ENCODE measurements around the gene CALCR.

The CALCR gene

DNA sequence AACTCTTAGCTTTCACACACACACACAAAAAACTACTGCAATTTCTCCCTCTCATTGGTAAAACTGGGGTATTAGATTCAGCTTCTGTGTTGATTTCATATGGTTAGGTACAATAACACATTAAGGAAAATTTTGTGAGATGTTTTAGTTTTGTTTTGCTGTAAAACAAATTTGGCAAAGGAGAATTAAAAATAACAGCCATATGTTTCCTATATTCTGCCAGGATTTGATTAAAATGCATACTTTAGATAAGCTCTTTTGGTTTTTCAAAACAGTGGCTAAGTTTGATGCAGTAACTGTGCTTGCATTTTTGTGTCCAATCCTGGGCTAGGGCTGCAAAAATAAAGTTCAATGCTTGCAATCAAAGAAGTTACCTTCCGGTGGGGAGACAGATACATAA is 126.3 kb downstream of the CALCR start:
- no peak for DNase-seq (ENCODE audit: low read depth in 2 of 2)

- DNase-seq (ENCODE audit: low read depth in 2 of 2), result no peak
Observed at GRCh38 chr7:93447509-93447908, 127.0 kb downstream of the CALCR start.

- peak; percentile 5 to 15 for DNase-seq (ENCODE audit: low read depth in 2 of 2)
Observed at GRCh38 chr7:93442478-93443224, 131.9 kb downstream of the CALCR start.

- DNase-seq (ENCODE audit: low read depth in 2 of 2), result no peak
Observed at GRCh38 chr7:93435791-93436190, 138.7 kb downstream of the CALCR start.

GRCh38 chr7:93432130-93432529 is 142.4 kb downstream of the CALCR start:
- DNase-seq (ENCODE audit: low read depth in 2 of 2), result no peak

- no peak for DNase-seq (ENCODE audit: low read depth in 2 of 2)
Observed at GRCh38 chr7:93430917-93431588, 143.5 kb downstream of the CALCR start.

GRCh38 chr7:93429563-93429962 is 145.0 kb downstream of the CALCR start:
- no peak for DNase-seq (ENCODE audit: low read depth in 2 of 2)

GRCh38 chr7:93427107-93427506 is 147.4 kb downstream of the CALCR start:
- DNase-seq (ENCODE audit: low read depth in 2 of 2), result no peak

- no peak for DNase-seq (ENCODE audit: low read depth in 2 of 2)
Observed at GRCh38 chr7:93426155-93426696, 148.3 kb downstream of the CALCR start.

DNA sequence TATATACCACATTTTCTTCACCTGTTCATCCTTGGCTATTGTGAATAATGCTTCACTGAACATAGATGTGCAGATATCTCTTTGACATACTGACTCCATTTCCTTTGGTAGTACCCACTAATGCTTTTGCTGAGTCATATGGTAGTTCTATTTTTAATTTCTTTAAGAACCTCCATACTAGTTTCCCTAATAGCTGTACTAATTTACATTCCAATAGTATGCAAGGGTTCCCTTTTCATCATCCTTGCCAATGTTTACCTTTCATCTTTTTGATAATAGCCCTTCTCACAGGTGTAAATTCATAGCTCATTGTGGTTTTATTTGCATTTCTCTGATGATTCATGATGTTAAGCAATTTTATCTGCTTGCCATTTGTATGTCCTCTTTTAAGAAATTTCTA is 159.9 kb downstream of the CALCR start:
- DNase-seq (ENCODE audit: low read depth in 2 of 2), result no peak

DNA sequence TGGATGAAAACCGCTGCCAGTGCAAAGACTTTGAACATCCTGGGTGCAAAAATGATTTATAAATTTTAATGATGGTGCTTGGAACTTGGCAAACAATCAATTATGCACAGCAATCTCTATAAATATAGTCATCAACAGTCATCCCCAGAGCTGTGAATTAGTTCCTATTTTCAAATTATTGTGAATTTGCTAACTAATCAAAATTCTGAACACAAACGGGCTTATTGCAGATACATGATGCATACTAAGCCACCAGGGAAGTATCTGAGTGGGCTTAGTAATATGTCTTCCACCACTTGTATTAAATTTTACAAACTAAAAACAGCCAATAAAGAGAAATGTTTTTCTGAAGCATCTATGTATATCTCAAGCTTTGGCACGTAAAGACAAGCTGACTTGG is 165.2 kb downstream of the CALCR start:
- DNase-seq (ENCODE audit: low read depth in 2 of 2), result no peak

DNA sequence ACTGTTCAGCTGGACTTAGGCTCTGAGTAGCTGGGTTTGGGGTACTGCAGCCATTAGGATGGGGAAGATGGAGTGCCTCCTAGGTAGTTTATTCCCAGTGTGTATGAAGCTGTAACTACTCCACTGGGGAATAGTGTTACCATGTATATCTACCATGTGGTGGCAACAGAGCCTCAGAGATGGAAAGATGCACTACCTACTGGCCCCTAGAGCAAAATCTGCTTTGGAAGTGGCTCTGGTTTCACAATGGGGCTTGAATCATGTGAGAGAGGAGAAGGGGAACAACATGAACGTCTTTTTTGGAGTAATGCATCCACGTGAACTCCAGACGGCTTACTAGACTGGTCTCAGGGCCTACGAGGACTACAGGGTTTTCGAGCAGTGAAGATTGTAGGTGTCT is 167.3 kb downstream of the CALCR start:
- DNase-seq (ENCODE audit: low read depth in 2 of 2), result no peak

DNA sequence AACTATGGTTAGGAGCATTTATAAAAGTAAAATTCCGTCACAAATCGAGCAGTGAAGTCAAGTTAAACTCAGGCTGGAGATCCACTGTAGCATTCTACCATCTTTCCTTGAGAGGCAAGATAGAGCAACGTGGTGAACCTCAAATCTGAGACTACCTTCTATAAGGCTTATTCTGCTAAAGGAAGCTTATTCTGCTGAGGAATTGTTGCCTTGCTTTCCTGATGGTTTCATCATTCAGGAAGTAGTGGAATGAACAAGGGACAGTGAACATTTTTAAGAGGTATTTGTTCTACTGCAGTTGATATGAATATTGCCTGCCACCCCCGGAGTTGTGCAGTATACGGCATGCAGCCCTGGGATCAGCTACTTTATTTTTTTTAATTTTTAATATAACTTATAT is 171.6 kb downstream of the CALCR start:
- no peak for DNase-seq (ENCODE audit: low read depth in 2 of 2)

DNA sequence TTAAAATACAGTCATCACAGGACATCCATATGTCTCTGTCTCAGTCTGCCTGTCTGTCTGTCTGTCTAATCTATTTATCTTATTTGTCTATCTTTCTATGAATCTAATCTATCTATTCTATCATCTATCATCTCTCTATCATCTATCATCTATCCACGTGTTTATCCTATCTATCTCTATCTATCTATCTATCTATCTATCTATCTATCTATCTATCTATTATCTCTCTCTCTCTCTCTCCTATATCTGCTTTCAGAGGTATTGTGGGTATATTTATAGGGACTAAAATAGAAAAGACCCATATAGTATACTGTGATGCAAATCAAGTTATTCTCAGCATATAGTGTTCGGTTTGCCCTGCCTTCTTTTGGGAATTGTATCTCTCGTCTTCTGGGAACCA is 174.9 kb downstream of the CALCR start:
- DNase-seq (ENCODE audit: low read depth in 2 of 2), result no peak

DNA sequence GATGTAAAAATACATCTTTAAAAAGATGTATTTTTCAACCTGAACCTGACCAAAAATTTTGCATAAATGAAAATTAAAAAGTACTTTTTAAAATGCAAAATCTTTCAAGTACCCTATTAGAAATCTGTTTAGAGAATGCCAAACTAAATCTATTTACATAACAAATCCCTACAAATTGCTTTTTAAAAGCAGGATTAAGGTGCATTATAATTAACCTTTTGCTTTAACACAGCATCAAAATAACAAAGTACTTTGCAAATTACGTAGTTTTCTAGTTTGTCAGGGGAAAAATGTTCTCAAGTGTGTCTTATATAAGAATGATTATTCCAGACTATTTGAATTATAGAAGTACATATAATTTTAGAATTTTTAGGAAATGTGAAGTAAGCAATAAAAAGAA is 181.5 kb downstream of the CALCR start:
- DNase-seq (ENCODE audit: low read depth in 2 of 2), result no peak

DNA sequence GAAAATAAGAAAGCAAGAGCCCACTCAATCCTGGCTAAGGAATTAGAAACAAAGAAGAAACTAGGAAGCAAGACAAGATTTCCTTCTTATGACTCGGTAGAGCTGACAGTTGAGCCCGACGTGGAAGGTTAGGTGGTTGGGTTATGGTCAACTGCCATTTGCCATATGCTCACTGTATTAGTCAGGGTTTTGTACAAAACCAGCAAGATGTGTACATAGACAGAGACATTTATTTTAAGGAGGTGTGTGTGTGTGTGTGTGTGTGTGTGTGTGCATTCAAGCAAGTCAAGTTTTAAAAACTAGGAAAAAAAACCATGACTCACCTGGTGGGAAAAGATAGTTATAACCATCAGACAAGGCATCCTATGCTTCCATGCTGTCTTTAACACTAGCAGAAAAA is 183.9 kb downstream of the CALCR start:
- DNase-seq (ENCODE audit: low read depth in 2 of 2), result no peak

DNA sequence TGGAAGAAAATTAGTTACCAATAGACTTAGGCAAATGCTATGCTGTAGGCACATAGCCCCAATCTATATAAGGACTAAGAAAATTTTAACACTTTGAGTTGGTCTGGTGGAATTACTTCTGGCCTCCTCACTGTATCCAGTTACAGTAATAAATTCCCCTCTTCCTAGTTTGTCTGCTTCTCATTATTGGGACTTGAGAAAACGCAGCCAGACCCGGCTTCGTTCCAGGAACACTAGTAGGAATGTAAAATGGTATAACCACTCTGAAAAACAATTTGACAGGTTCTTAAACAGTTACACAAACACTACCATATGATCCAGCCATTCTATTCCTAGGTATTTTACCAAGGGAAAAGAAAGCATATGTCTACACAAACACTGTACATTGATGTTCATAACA is 192.2 kb downstream of the CALCR start:
- no peak for DNase-seq (ENCODE audit: low read depth in 2 of 2)

DNA sequence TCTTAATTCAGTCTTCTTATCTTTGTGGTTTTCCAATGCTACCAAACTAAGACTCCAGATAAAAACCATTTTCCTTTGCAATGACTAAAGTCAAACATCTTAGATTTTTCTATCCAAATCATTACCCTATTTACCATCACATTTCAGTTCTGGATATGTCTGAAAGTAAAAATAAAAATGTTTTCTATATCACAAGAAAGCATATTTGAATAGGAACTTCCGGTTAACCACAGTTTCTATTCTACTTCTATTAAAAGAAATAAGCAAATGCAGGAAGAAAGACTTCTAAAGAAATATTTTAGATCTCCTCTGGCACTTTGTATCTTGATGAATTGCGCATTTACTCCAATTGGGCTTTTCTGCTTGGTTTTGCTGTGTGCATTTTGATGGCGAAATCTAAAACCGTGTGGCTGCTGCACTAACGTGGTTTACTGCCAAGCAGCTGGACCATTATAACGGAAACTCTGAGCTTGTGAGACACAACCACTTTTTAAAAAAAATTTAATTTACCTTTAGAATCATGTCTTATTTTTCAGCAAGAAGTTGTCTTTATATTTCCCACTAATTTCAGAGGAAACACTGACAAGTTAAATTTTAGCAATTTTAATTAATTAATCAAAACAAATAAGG is 196.3 kb downstream of the CALCR start:
- no peak for DNase-seq (ENCODE audit: low read depth in 2 of 2)

DNA sequence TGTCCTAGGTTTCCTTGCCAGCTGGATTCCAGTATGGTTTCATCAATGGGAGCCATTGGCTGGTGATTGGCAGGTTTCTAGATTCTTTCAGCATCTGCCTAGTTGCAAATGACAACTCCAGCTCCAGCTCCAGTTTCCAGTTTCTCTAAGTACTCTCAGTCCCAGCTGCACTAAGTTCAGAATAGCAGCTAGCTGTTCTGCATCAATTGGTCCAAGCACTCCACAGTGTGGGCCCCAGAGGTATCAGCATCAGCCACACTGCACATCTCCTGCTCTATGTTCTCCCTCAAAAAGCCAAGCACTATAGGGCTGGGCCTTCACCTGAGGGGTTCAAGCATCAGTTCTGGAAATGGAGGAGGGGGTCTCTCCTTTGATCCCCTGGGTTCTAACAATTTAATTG is 198.9 kb downstream of the CALCR start:
- DNase-seq (ENCODE audit: low read depth in 2 of 2), result no peak
